MM.1S (cell line): Measurements from ENCODE around the gene PDLIM5.

ENCODE experiments used
- DNase-seq: peaks from one replicate; pipeline ENCODE4 v3.0.0-alpha.2; 2015
- H2AFZ ChIP-seq: fragments of 300-600 bp; sonication (generic); 2 replicates; pipeline ENCODE4 v1.6.0; 2016; ENCODE audit warnings: antibody characterized with exemption, low read length
- H3F3A ChIP-seq: fragments of 300-600 bp; sonication (generic); 2 replicates; pipeline ENCODE4 v1.6.1; 2016; ENCODE audit warnings: mild to moderate bottlenecking, antibody characterized with exemption, low read length, moderate library complexity, mixed read lengths; ENCODE audit not compliant: insufficient read depth
- H3K27ac ChIP-seq: fragments of 300-600 bp; sonication (generic); 2 replicates; pipeline ENCODE4 v1.5.1; 2016; ENCODE audit warnings: mild to moderate bottlenecking, low read length
- H3K27me3 ChIP-seq: fragments of 300-600 bp; sonication (generic); replicated peaks from 2 replicates; pipeline ENCODE4 v1.6.0; 2016; ENCODE audit warnings: low read length; ENCODE audit not compliant: insufficient read depth
- H3K36me3 ChIP-seq: fragments of 300-600 bp; sonication (generic); replicated peaks from 2 replicates; pipeline ENCODE4 v1.6.1; 2016; ENCODE audit warnings: mild to moderate bottlenecking, low read length, mixed read lengths; ENCODE audit not compliant: insufficient read depth
- H3K4me1 ChIP-seq: fragments of 300-600 bp; sonication (generic); 2 replicates; pipeline ENCODE4 v1.6.1; 2016; ENCODE audit warnings: low read length, mixed read lengths
- H3K4me2 ChIP-seq: fragments of 300-600 bp; sonication (generic); 2 replicates; pipeline ENCODE4 v1.6.0; 2016; ENCODE audit warnings: low read depth, low read length
- H3K4me3 ChIP-seq: fragments of 300-600 bp; sonication (generic); 2 replicates; pipeline ENCODE4 v1.5.1; 2016; ENCODE audit warnings: low read length, mixed read lengths
- H3K79me2 ChIP-seq: fragments of 300-600 bp; sonication (generic); 2 replicates; pipeline ENCODE4 v1.6.1; 2016; ENCODE audit warnings: mixed run types, low read length, mixed read lengths
- H3K9ac ChIP-seq: fragments of 300-600 bp; sonication (generic); 2 replicates; pipeline ENCODE4 v1.6.1; 2016; ENCODE audit warnings: low read length, mixed read lengths
- H3K9me2 ChIP-seq: fragments of 300-600 bp; sonication (generic); replicated peaks from 2 replicates; pipeline ENCODE4 v1.6.1; 2016; ENCODE audit warnings: mild to moderate bottlenecking, low read length, mixed read lengths; ENCODE audit not compliant: insufficient read depth
- H3K9me3 ChIP-seq: fragments of 300-600 bp; sonication (generic); replicated peaks from 2 replicates; pipeline ENCODE4 v1.6.1; 2016; ENCODE audit warnings: mild to moderate bottlenecking, low read length, mixed read lengths; ENCODE audit not compliant: insufficient read depth
- H4K20me1 ChIP-seq: fragments of 300-600 bp; sonication (generic); 2 replicates; pipeline ENCODE4 v1.6.1; 2016; ENCODE audit warnings: mild to moderate bottlenecking, low read length, moderate library complexity, mixed read lengths; ENCODE audit not compliant: insufficient read depth
- EZH2 ChIP-seq: fragments of 300-600 bp; sonication (generic); optimal IDR thresholded peaks from 2 replicates; pipeline ENCODE3; 2017; ENCODE audit warnings: low read depth, mild to moderate bottlenecking, antibody characterized with exemption, low read length, mixed read lengths
- EZH2phosphoT487 ChIP-seq: fragments of 300-600 bp; sonication (generic); IDR thresholded peaks from 2 replicates; pipeline ENCODE4 v1.6.1; 2018; ENCODE audit warnings: antibody characterized with exemption, low read length
- TF ChIP-seq, protein P1 (sequence below): fragments of 300-600 bp; sonication (generic); IDR thresholded peaks from 2 replicates; pipeline ENCODE4 v1.5.1; 2016; ENCODE audit warnings: antibody characterized with exemption, low read length, mixed read lengths

PDLIM5 gene

DNA sequence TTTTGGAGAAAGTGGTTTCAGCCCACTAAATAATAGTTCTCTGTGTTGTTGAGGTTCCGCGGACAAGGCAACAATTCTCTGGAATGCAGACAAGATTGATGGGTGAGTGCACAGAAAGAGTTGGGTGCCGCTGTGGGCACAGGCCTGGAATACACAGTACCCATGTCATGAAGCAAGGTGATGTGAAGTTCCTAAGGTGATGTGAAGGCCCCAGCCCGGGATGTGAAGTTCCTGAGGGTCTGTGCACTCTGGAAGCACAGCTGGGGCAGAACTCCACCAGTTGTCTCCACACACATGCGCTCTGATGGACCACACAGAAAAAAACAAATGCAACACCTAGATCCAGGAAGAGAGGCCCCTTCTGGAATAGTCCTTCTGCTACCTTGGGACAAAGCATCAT, 219.4 kb downstream of the PDLIM5 start:
- no peaks in the 10 kb centered on the region for H4K20me1 ChIP-seq
- no peaks in the 10 kb centered on the region for H3K9me2 ChIP-seq
- H3K9ac ChIP-seq, result no peak overlapping the region
- no peak overlapping the region for H2AFZ ChIP-seq
- no peaks in the 10 kb centered on the region for H3K9me3 ChIP-seq
- H3K4me1 ChIP-seq, result no peaks in the 10 kb centered on the region
- no peaks in the 10 kb centered on the region for H3F3A ChIP-seq
- H3K27me3 ChIP-seq, result no peaks in the 10 kb centered on the region
- DNase-seq, result no peak
- no peak overlapping the region for H3K27ac ChIP-seq
- H3K4me2 ChIP-seq, result no peak overlapping the region
- no peaks in the 10 kb centered on the region for H3K79me2 ChIP-seq
- no peaks in the 10 kb centered on the region for H3K36me3 ChIP-seq
- TF ChIP-seq, protein P1, sequence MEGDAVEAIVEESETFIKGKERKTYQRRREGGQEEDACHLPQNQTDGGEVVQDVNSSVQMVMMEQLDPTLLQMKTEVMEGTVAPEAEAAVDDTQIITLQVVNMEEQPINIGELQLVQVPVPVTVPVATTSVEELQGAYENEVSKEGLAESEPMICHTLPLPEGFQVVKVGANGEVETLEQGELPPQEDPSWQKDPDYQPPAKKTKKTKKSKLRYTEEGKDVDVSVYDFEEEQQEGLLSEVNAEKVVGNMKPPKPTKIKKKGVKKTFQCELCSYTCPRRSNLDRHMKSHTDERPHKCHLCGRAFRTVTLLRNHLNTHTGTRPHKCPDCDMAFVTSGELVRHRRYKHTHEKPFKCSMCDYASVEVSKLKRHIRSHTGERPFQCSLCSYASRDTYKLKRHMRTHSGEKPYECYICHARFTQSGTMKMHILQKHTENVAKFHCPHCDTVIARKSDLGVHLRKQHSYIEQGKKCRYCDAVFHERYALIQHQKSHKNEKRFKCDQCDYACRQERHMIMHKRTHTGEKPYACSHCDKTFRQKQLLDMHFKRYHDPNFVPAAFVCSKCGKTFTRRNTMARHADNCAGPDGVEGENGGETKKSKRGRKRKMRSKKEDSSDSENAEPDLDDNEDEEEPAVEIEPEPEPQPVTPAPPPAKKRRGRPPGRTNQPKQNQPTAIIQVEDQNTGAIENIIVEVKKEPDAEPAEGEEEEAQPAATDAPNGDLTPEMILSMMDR, result no peak
- TF ChIP-seq EZH2phosphoT487 (no peak), EZH2 (no peak)
- H3K4me3 ChIP-seq, result no peak overlapping the region

DNA sequence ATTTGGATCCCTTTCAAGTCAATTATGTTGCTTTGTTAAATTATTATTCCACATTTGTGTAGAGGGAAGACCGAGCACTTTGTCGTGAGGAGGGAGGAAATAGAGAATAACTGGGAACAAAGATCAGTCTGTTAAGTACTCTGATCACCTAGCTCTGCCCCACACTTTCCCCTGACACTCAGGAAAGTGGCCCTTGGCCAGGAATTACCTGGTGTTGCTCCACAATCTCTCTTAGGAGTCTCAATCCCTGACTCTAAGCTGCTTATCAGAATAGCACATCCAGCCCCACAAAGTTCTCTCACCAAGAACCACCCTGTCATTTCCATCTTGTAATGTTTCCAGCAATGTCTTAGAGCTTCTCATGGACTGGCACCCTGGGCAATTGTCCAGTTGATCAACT, 222.2 kb downstream of the PDLIM5 start:
- H2AFZ ChIP-seq, result no peak overlapping the region
- H3K79me2 ChIP-seq, result no peaks in the 10 kb centered on the region
- H3K9me2 ChIP-seq, result no peaks in the 10 kb centered on the region
- no peak overlapping the region for H3K4me2 ChIP-seq
- H4K20me1 ChIP-seq, result no peaks in the 10 kb centered on the region
- H3F3A ChIP-seq, result no peaks in the 10 kb centered on the region
- H3K9ac ChIP-seq, result no peak overlapping the region
- TF ChIP-seq, protein P1, result no peak
- no peak for TF ChIP-seq EZH2
- TF ChIP-seq EZH2phosphoT487, result no peak
- no peaks in the 10 kb centered on the region for H3K9me3 ChIP-seq
- H3K4me1 ChIP-seq, result no peaks in the 10 kb centered on the region
- DNase-seq, result no peak
- no peak overlapping the region for H3K4me3 ChIP-seq
- no peaks in the 10 kb centered on the region for H3K36me3 ChIP-seq
- no peak overlapping the region for H3K27ac ChIP-seq
- no peaks in the 10 kb centered on the region for H3K27me3 ChIP-seq

DNA sequence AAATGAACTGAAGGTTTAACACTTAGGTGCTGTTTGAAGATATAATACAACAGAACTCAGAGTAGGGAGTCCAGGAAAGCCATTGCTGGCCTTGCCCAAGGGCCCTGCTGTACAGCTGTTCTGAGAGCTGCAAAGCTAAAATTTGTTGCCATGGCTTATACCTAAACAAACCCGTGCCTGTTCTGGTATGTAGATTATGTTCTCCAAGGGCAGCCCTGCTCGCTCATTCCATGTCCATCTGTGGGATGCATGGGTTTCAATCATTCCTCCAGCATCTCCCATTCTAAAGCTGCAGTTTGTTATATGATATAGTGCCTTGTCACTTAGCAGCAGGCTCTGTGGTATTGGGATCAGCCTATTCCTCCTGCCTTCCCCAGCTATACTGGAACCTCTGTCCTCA, 225.2 kb downstream of the PDLIM5 start:
- Histone ChIP-seq H3K9ac (no peak overlapping the region), H3F3A (no peaks in the 10 kb centered on the region), H3K4me3 (no peak overlapping the region), H3K4me1 (no peaks in the 10 kb centered on the region), H3K27me3 (no peaks in the 10 kb centered on the region), H3K79me2 (no peaks in the 10 kb centered on the region), H3K9me3 (no peaks in the 10 kb centered on the region), H3K4me2 (no peak overlapping the region), H3K27ac (no peak overlapping the region), H2AFZ (no peak overlapping the region), H4K20me1 (no peaks in the 10 kb centered on the region), H3K36me3 (no peaks in the 10 kb centered on the region), H3K9me2 (no peaks in the 10 kb centered on the region)
- TF ChIP-seq, protein P1, result no peak
- TF ChIP-seq EZH2, result no peak
- no peak for DNase-seq

DNA sequence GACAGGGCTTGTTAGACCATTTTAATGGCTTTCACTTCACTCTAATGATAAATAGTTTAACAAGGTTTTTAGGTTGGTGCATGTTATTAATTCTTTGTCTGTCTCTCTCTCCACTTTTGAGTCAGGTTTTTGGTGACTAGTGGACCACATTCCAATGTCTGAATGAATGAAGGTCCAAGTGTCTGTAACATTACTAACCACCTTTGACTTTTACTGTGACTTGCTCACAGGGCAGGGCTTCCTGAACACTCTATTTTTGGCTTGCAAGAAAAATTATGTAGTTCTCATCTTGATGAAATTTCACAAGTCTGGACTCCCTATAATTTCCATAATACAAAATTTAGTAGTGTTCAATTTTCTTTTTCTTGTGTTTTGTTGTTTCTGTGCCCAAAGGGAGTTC, 227.2 kb downstream of the PDLIM5 start:
- Histone ChIP-seq H3K4me1 (no peaks in the 10 kb centered on the region), H3F3A (no peaks in the 10 kb centered on the region), H3K4me3 (no peak overlapping the region), H2AFZ (no peak overlapping the region), H3K36me3 (no peaks in the 10 kb centered on the region), H3K4me2 (no peak overlapping the region), H3K9ac (no peak overlapping the region), H3K79me2 (no peaks in the 10 kb centered on the region), H4K20me1 (no peaks in the 10 kb centered on the region), H3K9me3 (no peaks in the 10 kb centered on the region), H3K27me3 (no peaks in the 10 kb centered on the region), H3K9me2 (no peaks in the 10 kb centered on the region), H3K27ac (no peak overlapping the region)
- no peak for DNase-seq
- TF ChIP-seq, protein P1, result no peak
- no peak for TF ChIP-seq EZH2
- no peak for TF ChIP-seq EZH2phosphoT487
